Activated CD4-positive, alpha-beta memory T cell treated with anti-CD3 and anti-CD28 coated beads for 36 hours (primary cell): ENCODE measurements around the gene KCNJ5. TPM values are rescaled to one million over a fixed set of nuclear protein-coding genes. Genes with fewer than 3 reads are reported as not detected.

Experiments used
- CTCF ChIA-PET: fragments of 350-600 bp; sonication (Branson Sonifier 250); formaldehyde crosslinking; loops from one replicate; lab custom pipeline; 2021; ENCODE audit warnings: antibody characterized with exemption, inconsistent platforms; lab: Charles Lee
- POLR2A ChIA-PET: fragments of 350-600 bp; sonication (Branson Sonifier 250); formaldehyde crosslinking; loops from one replicate; lab custom pipeline; 2021; ENCODE audit warnings: antibody characterized with exemption; lab: Charles Lee
- DNase-seq: peaks from one replicate; pipeline ENCODE4 v3.0.0-alpha.2; 2020
- H3K27ac Mint-ChIP-seq: one replicate; pipeline ENCODE4 v1.8.0; 2021; ENCODE audit warnings: mixed read lengths
- H3K27me3 Mint-ChIP-seq: one replicate; pipeline ENCODE4 v1.8.0; 2021; ENCODE audit warnings: mixed read lengths
- H3K36me3 Mint-ChIP-seq: one replicate; pipeline ENCODE4 v1.8.0; 2021; ENCODE audit warnings: mixed read lengths
- H3K4me1 Mint-ChIP-seq: one replicate; pipeline ENCODE4 v1.8.0; 2021; ENCODE audit warnings: low read depth, mixed read lengths
- H3K4me3 Mint-ChIP-seq: one replicate; pipeline ENCODE4 v1.8.0; 2021; ENCODE audit warnings: mild to moderate bottlenecking, mixed read lengths
- H3K9me3 Mint-ChIP-seq: one replicate; pipeline ENCODE4 v1.8.0; 2021; ENCODE audit warnings: mixed read lengths
- intact Hi-C: fragments of 100-400 bp; cut with micrococcal nuclease; formaldehyde crosslinking; loops from one replicate; pipeline ENCODE4 v1.15.1; 2023
- total RNA-seq, 2 experiments: library from RNA; stranded (reverse); gene quantifications; one replicate each; pipeline ENCODE4 v1.2.3, GENCODE V29; 2021

Gene KCNJ5
- total RNA-seq, 2 experiments from 2014 or later: not detected

GRCh38 chr11:128928400-128928799 is 37.2 kb downstream of the KCNJ5 start:
- POLR2A ChIA-PET: no interaction called here

GRCh38 chr11:128929468-128929867 is 38.3 kb downstream of the KCNJ5 start:
- Mint-ChIP-seq H3K36me3 (no peaks in the 10 kb centered on the region), H3K9me3 (no peaks in the 10 kb centered on the region), H3K4me1 (peaks cover 10% of the 10 kb centered on the region), H3K27me3 (no peaks in the 10 kb centered on the region), H3K4me3 (no peak overlapping the region), H3K27ac (no peak overlapping the region)
- CTCF ChIA-PET: interaction anchor here (1.8 kb wide), 1 partner anchor 23 kb away, joined by 6 read pairs; no protein-coding TSS in a partner anchor
- POLR2A ChIA-PET: no interaction called here
- peak; percentile 30 for DNase-seq
- intact Hi-C loops: no loop called here

More at GRCh38 chr11:128928400-128928799, 37.2 kb downstream of the KCNJ5 start:
- CTCF ChIA-PET: interaction anchor here (0.6 to 2.8 kb wide), 5 partner anchors 10 to 394 kb away, joined by 3 to 10 read pairs (median 6); no protein-coding TSS in a partner anchor
- peak; percentile 27 for DNase-seq
- H3K9me3 Mint-ChIP-seq: no peaks in the 10 kb centered on the region
- peaks cover 10% of the 10 kb centered on the region for H3K4me1 Mint-ChIP-seq
- no peaks in the 10 kb centered on the region for H3K27me3 Mint-ChIP-seq
- no peaks in the 10 kb centered on the region for H3K36me3 Mint-ChIP-seq
- H3K27ac Mint-ChIP-seq: no peak overlapping the region
- no peak overlapping the region for H3K4me3 Mint-ChIP-seq
- intact Hi-C loops: no loop called here

- peaks cover 10% of the 10 kb centered on the region for H3K4me1 Mint-ChIP-seq
- no peaks in the 10 kb centered on the region for H3K9me3 Mint-ChIP-seq
- ChIA-PET CTCF (no interaction called here), POLR2A (no interaction called here)
- DNase-seq: no peak
- no peaks in the 10 kb centered on the region for H3K27me3 Mint-ChIP-seq
- H3K4me3 Mint-ChIP-seq: no peak overlapping the region
- no peak overlapping the region for H3K27ac Mint-ChIP-seq
- H3K36me3 Mint-ChIP-seq: no peaks in the 10 kb centered on the region
- intact Hi-C loops: no loop called here
These were observed 38.8 kb downstream of the KCNJ5 start for GRCh38 chr11:128929991-128930390.

GRCh38 chr11:128931066-128931465 is 39.9 kb downstream of the KCNJ5 start:
- Mint-ChIP-seq H3K27me3 (no peaks in the 10 kb centered on the region), H3K9me3 (no peaks in the 10 kb centered on the region), H3K4me1 (peaks cover 10% of the 10 kb centered on the region), H3K4me3 (no peak overlapping the region), H3K36me3 (no peaks in the 10 kb centered on the region), H3K27ac (no peak overlapping the region)
- intact Hi-C loops: no loop called here
- ChIA-PET POLR2A (no interaction called here), CTCF (no interaction called here)
- DNase-seq: no peak

GRCh38 chr11:128931668-128932067 is 40.5 kb downstream of the KCNJ5 start:
- intact Hi-C loops: no loop called here
- Mint-ChIP-seq H3K9me3 (no peaks in the 10 kb centered on the region), H3K36me3 (no peaks in the 10 kb centered on the region), H3K4me3 (no peak overlapping the region), H3K27me3 (no peaks in the 10 kb centered on the region), H3K27ac (no peak overlapping the region), H3K4me1 (peaks cover 10% of the 10 kb centered on the region)
- no peak for DNase-seq
- ChIA-PET CTCF (no interaction called here), POLR2A (no interaction called here)

GRCh38 chr11:128933481-128934178 is 42.5 kb downstream of the KCNJ5 start:
- ChIA-PET CTCF (interaction anchor here (0.5 kb wide), 1 partner anchor 990 kb away, joined by 4 read pairs; no protein-coding TSS in a partner anchor), POLR2A (no interaction called here)
- DNase-seq: no peak
- H3K9me3 Mint-ChIP-seq: no peaks in the 10 kb centered on the region
- peaks cover 6% of the 10 kb centered on the region for H3K4me1 Mint-ChIP-seq
- H3K4me3 Mint-ChIP-seq: no peak overlapping the region
- H3K36me3 Mint-ChIP-seq: no peaks in the 10 kb centered on the region
- H3K27ac Mint-ChIP-seq: no peak overlapping the region
- intact Hi-C loops: no loop called here
- no peaks in the 10 kb centered on the region for H3K27me3 Mint-ChIP-seq

- ChIA-PET POLR2A (no interaction called here), CTCF (interaction anchor here (0.5 kb wide), 1 partner anchor 989 kb away, joined by 4 read pairs; no protein-coding TSS in a partner anchor)
- no peaks in the 10 kb centered on the region for H3K27me3 Mint-ChIP-seq
- H3K4me1 Mint-ChIP-seq: peaks cover 3% of the 10 kb centered on the region
- H3K27ac Mint-ChIP-seq: no peak overlapping the region
- intact Hi-C loops: no loop called here
- no peaks in the 10 kb centered on the region for H3K36me3 Mint-ChIP-seq
- DNase-seq: no peak
- no peaks in the 10 kb centered on the region for H3K9me3 Mint-ChIP-seq
- no peak overlapping the region for H3K4me3 Mint-ChIP-seq
These were observed 43.2 kb downstream of the KCNJ5 start for GRCh38 chr11:128934351-128934750.

- CTCF ChIA-PET: no interaction called here
- Mint-ChIP-seq H3K27ac (no peak overlapping the region), H3K27me3 (no peaks in the 10 kb centered on the region)
These were observed 43.8 kb downstream of the KCNJ5 start for GRCh38 chr11:128934926-128935325.

GRCh38 chr11:128936606-128937251 is 45.6 kb downstream of the KCNJ5 start:
- H3K4me3 Mint-ChIP-seq: no peak overlapping the region
- ChIA-PET POLR2A (no interaction called here), CTCF (interaction anchor here (1.3 kb wide), 1 partner anchor 52 kb away, joined by 4 read pairs; no protein-coding TSS in a partner anchor)
- no peaks in the 10 kb centered on the region for H3K4me1 Mint-ChIP-seq
- H3K27ac Mint-ChIP-seq: no peak overlapping the region
- intact Hi-C loops: no loop called here
- DNase-seq: no peak
- no peaks in the 10 kb centered on the region for H3K27me3 Mint-ChIP-seq
- no peaks in the 10 kb centered on the region for H3K36me3 Mint-ChIP-seq
- H3K9me3 Mint-ChIP-seq: no peaks in the 10 kb centered on the region

More at GRCh38 chr11:128934926-128935325, 43.8 kb downstream of the KCNJ5 start:
- H3K36me3 Mint-ChIP-seq: no peaks in the 10 kb centered on the region
- H3K4me1 Mint-ChIP-seq: no peaks in the 10 kb centered on the region
- H3K4me3 Mint-ChIP-seq: no peak overlapping the region
- intact Hi-C loops: no loop called here
- no peaks in the 10 kb centered on the region for H3K9me3 Mint-ChIP-seq
- POLR2A ChIA-PET: no interaction called here
- DNase-seq: no peak

GRCh38 chr11:128937480-128937879 is 46.3 kb downstream of the KCNJ5 start:
- no peak for DNase-seq
- H3K4me1 Mint-ChIP-seq: no peaks in the 10 kb centered on the region
- H3K4me3 Mint-ChIP-seq: no peak overlapping the region
- no peaks in the 10 kb centered on the region for H3K36me3 Mint-ChIP-seq
- H3K27ac Mint-ChIP-seq: no peak overlapping the region
- intact Hi-C loops: no loop called here
- POLR2A ChIA-PET: no interaction called here
- no peaks in the 10 kb centered on the region for H3K9me3 Mint-ChIP-seq
- CTCF ChIA-PET: no interaction called here
- H3K27me3 Mint-ChIP-seq: no peaks in the 10 kb centered on the region

GRCh38 chr11:128938156-128938885 is 47.2 kb downstream of the KCNJ5 start:
- Mint-ChIP-seq H3K27ac (no peak overlapping the region), H3K36me3 (no peaks in the 10 kb centered on the region), H3K9me3 (no peaks in the 10 kb centered on the region), H3K4me3 (no peak overlapping the region), H3K27me3 (no peaks in the 10 kb centered on the region), H3K4me1 (no peaks in the 10 kb centered on the region)
- ChIA-PET POLR2A (no interaction called here), CTCF (interaction anchor here (0.7 kb wide), 1 partner anchor 18 kb away, joined by 3 read pairs; no protein-coding TSS in a partner anchor)
- intact Hi-C loops: no loop called here
- DNase-seq: no peak

GRCh38 chr11:128939591-128939990 is 48.4 kb downstream of the KCNJ5 start:
- H3K4me3 Mint-ChIP-seq: no peak overlapping the region

More at GRCh38 chr11:128939591-128939990, 48.4 kb downstream of the KCNJ5 start:
- CTCF ChIA-PET: interaction anchor here (1.1 kb wide), 1 partner anchor 54 kb away, joined by 4 read pairs; no protein-coding TSS in a partner anchor
- H3K36me3 Mint-ChIP-seq: no peaks in the 10 kb centered on the region
- H3K27me3 Mint-ChIP-seq: no peaks in the 10 kb centered on the region
- H3K4me1 Mint-ChIP-seq: no peaks in the 10 kb centered on the region
- POLR2A ChIA-PET: no interaction called here
- no peaks in the 10 kb centered on the region for H3K9me3 Mint-ChIP-seq
- DNase-seq: no peak
- no peak overlapping the region for H3K27ac Mint-ChIP-seq
- intact Hi-C loops: no loop called here
